Thoracic aorta (tissue), 2 donors: ENCODE measurements around the gene HOXC4. TPM values are rescaled to one million over a fixed set of nuclear protein-coding genes. Genes with fewer than 3 reads are reported as not detected.

Experiments used
- ATAC-seq: fragments of 150-250 bp; one replicate; pipeline ENCODE4 v1.8.0; 2017; ENCODE audit warnings: low read depth; ENCODE audit not compliant: insufficient number of reproducible peaks, low FRiP score
- DNase-seq: peaks from one replicate; pipeline ENCODE4 v3.0.0-alpha.2; 2020; ENCODE audit warnings: low spot score
- H3K27ac ChIP-seq, 2 donors: fragments of 200-600 bp; sonication (generic); 1 replicate in 1 of 2; 2 replicates in 1 of 2; pipeline ENCODE4 v1.5.1; 2016; ENCODE audit warnings: mild to moderate bottlenecking in 2 of 2, moderate library complexity in 2 of 2
- H3K27me3 ChIP-seq: fragments of 200-600 bp; sonication (generic); replicated peaks from 2 replicates; pipeline ENCODE4 v1.6.0; 2016; ENCODE audit warnings: mild to moderate bottlenecking; ENCODE audit not compliant: insufficient read depth
- H3K36me3 ChIP-seq: fragments of 200-600 bp; sonication (generic); one replicate; pipeline ENCODE4 v1.5.1; 2016
- H3K4me1 ChIP-seq, 2 donors: fragments of 200-600 bp; sonication (generic); 1 replicate in 1 of 2; 2 replicates in 1 of 2; pipeline versions ENCODE4 v1.5.1 to v1.6.0; 2016; ENCODE audit warnings: low read depth in 2 of 2, mild to moderate bottlenecking in 1 of 2; ENCODE audit not compliant: control insufficient read depth in 1 of 2
- H3K4me3 ChIP-seq: fragments of 200-600 bp; sonication (generic); 2 replicates; pipeline ENCODE4 v1.5.1; 2016; ENCODE audit warnings: mild to moderate bottlenecking
- H3K9me3 ChIP-seq: fragments of 200-600 bp; sonication (generic); 2 replicates; pipeline ENCODE4 v1.5.1; 2016
- CTCF ChIP-seq: fragments of 200-600 bp; sonication (generic); IDR thresholded peaks from one replicate; pipeline ENCODE4 v1.5.1; 2019; ENCODE audit warnings: antibody characterized with exemption
- total RNA-seq, 2 donors: library from RNA; depleted of rRNA; stranded (reverse); fragments of >200 nt; gene quantifications; one replicate each; pipeline versions ENCODE4 v1.1.0 to v1.2.3, GENCODE V29; 2016

Gene HOXC4
- total RNA-seq, 2 donors from 2014 or later = 1.2 TPM; not detected in 1

- ATAC-seq = no peak
- H3K27me3 ChIP-seq = no peaks in the 10 kb centered on the region
- H3K36me3 ChIP-seq = no peaks in the 10 kb centered on the region
- H3K4me1 ChIP-seq = peaks cover 14 to 16% of the 10 kb centered on the region in 2 donors
- peak overlapping the region; percentile 86 to 98 for H3K27ac ChIP-seq
- TF ChIP-seq CTCF = no peak
- no peak for DNase-seq
- no peaks in the 10 kb centered on the region for H3K9me3 ChIP-seq
- peak overlapping the region; percentile 69 for H3K4me3 ChIP-seq
These were observed 33.6 kb upstream of the HOXC4 start for GRCh38 chr12:54019924-54020590.

GRCh38 chr12:54020591-54021405, 32.8 kb upstream of the HOXC4 start:
- TF ChIP-seq CTCF = no peak
- DNase-seq = no peak
- Histone ChIP-seq H3K4me1 (peaks cover 14 to 16% of the 10 kb centered on the region in 2 donors), H3K27me3 (no peaks in the 10 kb centered on the region), H3K36me3 (no peaks in the 10 kb centered on the region), H3K27ac (peak overlapping the region; percentile 11 to 98), H3K4me3 (peak overlapping the region; percentile 5), H3K9me3 (no peaks in the 10 kb centered on the region)
- ATAC-seq = no peak

DNA sequence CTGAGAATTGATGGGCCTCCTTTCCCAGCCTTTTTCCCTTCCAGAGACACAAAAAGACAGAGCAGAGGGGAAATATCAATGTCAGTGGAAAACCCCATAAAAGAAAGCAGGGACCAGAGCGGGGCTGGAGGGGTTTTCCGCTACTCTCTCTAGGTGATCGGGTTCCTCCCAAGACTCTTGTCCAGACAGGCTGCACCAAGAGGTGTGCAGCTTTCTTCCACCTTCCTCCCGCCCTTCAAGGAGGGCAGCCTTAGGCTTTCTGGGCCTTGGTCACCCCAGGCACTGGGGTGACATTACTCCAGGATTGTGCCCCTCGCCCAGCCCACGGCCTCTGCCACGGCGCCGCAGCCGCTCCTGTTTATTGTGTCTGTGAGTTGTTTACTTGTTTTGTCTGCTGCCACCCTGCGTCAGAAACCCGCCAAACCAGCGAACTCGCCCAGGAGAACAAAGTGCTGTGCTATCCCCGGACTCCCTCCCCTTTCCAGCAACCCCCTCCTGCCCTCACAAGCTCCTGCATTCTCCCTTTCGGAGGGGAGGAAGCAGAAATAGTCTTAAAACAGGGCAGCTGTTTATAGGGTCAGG, 32.1 kb upstream of the HOXC4 start:
- no peak for TF ChIP-seq CTCF
- ATAC-seq = no peak
- no peaks in the 10 kb centered on the region for H3K27me3 ChIP-seq
- DNase-seq = no peak
- no peaks in the 10 kb centered on the region for H3K36me3 ChIP-seq
- peaks cover 14 to 16% of the 10 kb centered on the region in 2 donors for H3K4me1 ChIP-seq
- H3K27ac ChIP-seq = no peak overlapping the region
- no peaks in the 10 kb centered on the region for H3K9me3 ChIP-seq
- no peak overlapping the region for H3K4me3 ChIP-seq

- Histone ChIP-seq H3K27ac (no peak overlapping the region), H3K4me3 (no peak overlapping the region), H3K9me3 (no peaks in the 10 kb centered on the region), H3K36me3 (no peaks in the 10 kb centered on the region), H3K27me3 (no peaks in the 10 kb centered on the region), H3K4me1 (peaks cover 12 to 16% of the 10 kb centered on the region in 2 donors)
- DNase-seq = no peak
- no peak for ATAC-seq
- TF ChIP-seq CTCF = no peak
These were observed 30.4 kb upstream of the HOXC4 start for GRCh38 chr12:54022960-54023884.
